Thyroid gland (tissue), 4 donors: Measurements from ENCODE around the gene FRMD4A.

Source experiments
- POLR2A ChIP-seq, 2 donors: fragments of 450-650 bp; IDR thresholded peaks; one replicate each; pipeline ENCODE4 v1.6.1; 2017; ENCODE audit warnings: antibody characterized with exemption in 2 of 2, mild to moderate bottlenecking in 2 of 2, moderate library complexity in 1 of 2
- TF ChIP-seq, protein P1 (sequence below), 6 experiments: fragments of 200-600 bp in 3 of 6; fragments of 450-650 bp in 3 of 6; sonication (generic) in 3 of 6; IDR thresholded peaks; one replicate each; pipeline ENCODE4 v1.5.1; 2016 to 2019; ENCODE audit warnings: antibody characterized with exemption in 6 of 6, mild to moderate bottlenecking in 2 of 6, inconsistent platforms in 1 of 6, moderate library complexity in 1 of 6

DNA sequence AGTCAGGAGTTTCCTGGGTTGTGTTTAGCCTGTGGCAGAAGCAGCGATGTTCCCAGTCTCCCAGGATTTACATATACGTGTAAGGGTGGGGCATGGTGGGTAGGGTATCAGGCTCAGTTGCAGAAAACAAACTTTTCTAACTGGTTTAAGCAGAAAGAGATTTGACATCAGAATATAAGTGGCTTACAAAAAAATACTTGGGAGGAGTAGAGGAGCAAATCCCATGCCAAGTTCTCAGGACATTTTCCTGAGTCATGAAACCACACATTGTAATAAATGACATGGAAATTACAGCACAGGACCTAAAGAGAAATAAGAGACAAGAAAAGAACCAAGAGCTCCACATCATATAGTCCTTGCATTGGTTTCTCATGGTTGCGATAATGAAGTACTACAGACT, 26.2 kb upstream of the FRMD4A start:
- TF ChIP-seq, protein P1, sequence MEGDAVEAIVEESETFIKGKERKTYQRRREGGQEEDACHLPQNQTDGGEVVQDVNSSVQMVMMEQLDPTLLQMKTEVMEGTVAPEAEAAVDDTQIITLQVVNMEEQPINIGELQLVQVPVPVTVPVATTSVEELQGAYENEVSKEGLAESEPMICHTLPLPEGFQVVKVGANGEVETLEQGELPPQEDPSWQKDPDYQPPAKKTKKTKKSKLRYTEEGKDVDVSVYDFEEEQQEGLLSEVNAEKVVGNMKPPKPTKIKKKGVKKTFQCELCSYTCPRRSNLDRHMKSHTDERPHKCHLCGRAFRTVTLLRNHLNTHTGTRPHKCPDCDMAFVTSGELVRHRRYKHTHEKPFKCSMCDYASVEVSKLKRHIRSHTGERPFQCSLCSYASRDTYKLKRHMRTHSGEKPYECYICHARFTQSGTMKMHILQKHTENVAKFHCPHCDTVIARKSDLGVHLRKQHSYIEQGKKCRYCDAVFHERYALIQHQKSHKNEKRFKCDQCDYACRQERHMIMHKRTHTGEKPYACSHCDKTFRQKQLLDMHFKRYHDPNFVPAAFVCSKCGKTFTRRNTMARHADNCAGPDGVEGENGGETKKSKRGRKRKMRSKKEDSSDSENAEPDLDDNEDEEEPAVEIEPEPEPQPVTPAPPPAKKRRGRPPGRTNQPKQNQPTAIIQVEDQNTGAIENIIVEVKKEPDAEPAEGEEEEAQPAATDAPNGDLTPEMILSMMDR (IDR thresholded peaks at IDR 0.05), result no peak
- TF ChIP-seq POLR2A (IDR thresholded peaks at IDR 0.05), result no peak
